HG03103 (cell line): Measurements from ENCODE around the gene SULF2.
"Not testable (repeated sequence)": the region's sequence is repeated elsewhere in the genome, so short reads cannot be mapped to it uniquely, and the experiment has no call there.

Source experiments
- ATAC-seq: cut with Tn5 transposase; IDR thresholded peaks from one replicate; pipeline ENCODE4 v1.9.1; 2021; ENCODE audit warnings: low read depth; ENCODE audit not compliant: unreplicated experiment

Gene SULF2

DNA sequence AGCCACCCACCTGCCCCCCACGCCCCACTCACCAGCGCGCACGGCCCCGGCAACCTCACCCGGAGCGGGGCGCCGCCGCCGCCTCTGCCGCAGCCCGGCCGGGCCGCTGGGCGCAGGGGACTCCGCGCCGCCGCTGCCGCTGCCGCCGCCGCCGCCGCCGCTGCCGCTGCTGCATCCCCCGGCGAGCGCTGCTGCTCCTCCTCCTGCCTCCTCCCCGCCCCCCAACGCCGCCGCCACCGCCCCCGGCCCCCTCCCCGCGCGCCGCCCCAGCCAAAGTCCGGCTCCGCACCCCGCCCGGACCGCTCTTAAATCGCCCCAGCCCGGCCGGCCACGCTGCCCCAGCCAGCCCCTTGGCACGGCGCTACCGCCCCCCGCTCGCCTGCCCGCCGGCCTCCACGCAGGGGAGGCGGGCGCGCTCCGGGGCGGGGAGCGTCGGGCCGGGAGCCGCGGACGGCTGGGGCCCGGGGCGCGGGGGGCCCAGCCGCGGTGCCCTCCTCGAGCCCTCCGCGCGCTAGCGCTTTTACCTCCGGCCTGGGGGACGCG is at the start of gene SULF2:
SULF2 (minus strand) TSS at position 171 of the 543 bp plus-strand sequence. CDS start 28,118 bp downstream, outside the sequence.
- no peak for ATAC-seq

- ATAC-seq = not testable (repeated sequence)
These were observed 46.4 kb upstream of the SULF2 start for GRCh38 chr20:47831675-47832074.

GRCh38 chr20:47826716-47827115 is 41.4 kb upstream of the SULF2 start:
- ATAC-seq = not testable (repeated sequence)

DNA sequence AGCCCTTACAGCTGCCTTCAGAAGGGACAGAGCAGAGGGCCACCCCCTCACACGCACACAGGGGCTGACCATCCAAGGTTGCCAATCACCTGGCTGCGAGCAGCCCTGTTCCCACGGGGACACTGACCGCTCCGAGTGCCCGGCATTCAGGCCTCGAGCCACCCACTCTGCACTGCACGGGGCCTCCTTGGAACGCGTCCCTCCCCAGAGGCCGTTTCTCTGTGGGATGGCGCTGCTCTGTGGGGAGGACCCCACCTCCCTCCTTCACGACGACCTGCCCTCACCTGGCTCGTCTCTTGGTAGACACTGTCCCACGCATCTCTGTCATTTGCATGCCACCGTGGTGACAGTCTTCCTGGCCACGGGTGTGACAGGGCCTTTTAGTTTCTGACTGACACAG is 40.7 kb upstream of the SULF2 start:
- ATAC-seq = not testable (repeated sequence)

GRCh38 chr20:47825011-47825762 is 39.9 kb upstream of the SULF2 start:
- ATAC-seq = no peak

GRCh38 chr20:47823941-47824340 is 38.7 kb upstream of the SULF2 start:
- ATAC-seq = not testable (repeated sequence)

- no peak for ATAC-seq
These were observed 36.3 kb upstream of the SULF2 start for GRCh38 chr20:47821481-47822100.

DNA sequence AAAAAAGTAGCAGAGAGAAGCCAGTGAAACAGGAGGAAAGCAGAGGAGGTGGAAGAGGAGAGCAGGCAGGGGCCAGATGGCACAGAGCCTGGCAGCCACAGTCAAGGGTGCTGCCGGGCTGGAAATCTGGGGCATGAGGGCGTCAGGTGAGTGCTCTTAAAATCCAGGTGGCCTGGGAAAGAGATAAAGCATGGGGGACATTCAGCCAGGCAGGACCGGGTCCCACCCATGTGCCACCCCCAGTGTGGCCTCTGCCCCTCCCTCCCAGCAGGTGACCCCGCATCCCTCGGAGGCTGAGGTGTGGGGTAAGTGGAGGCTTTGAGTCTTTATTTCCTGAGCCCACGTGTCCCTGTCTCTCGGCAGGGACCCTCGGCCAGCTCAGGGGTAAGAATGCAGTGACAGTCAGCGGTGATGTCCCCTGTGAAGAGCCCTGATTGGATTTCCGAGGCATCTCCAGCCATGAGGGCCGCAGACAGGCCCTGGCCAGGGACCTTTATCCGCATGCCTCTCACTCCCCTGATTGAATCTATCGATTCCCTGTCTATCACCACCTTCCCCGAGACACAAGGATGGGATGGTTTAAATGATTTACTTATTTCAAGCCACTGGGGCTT is 33.8 kb upstream of the SULF2 start:
- ATAC-seq = no peak

DNA sequence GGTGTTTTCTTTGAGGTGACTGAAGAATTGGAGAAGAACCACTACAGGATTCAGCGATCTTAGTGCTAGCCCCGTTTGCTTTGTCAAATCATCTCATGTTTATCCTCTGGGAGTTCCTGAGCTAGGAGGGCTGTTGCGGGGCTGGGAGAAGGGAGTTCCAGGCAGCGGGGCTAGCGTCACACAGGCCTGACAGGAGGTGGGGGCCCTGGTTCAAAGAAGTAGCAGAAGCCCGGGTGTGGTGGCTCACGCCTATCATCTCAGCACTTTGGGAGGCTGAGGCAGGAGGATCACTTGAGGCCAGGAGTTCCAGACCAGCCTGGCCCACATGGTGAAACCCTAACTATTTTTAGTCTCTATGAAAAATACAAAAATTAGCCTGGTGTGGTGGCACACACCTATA is 33.2 kb upstream of the SULF2 start:
- no peak for ATAC-seq

DNA sequence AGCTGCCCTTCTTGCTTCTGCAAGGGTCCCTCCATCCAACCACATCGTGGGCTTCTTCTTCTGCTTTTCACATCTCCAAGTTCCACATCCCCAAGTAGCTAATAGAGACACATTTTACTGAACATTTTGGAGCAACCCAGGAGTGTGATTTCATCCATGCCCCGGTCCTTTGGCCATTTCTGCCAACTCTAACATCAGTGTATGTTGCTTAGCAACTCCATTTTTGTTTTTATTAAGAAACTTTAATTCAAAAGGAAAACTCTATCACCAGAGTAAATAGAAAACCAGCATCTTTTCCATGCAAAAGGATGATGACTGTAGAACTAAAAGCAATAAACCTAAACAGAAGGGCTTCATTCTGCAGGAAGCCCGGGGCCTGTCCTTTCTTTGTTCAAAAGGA is 32.7 kb upstream of the SULF2 start:
- ATAC-seq = no peak

- no peak for ATAC-seq
These were observed 32.3 kb upstream of the SULF2 start for GRCh38 chr20:47817573-47817972.

- no peak for ATAC-seq
These were observed 31.5 kb upstream of the SULF2 start for GRCh38 chr20:47816487-47817451.

DNA sequence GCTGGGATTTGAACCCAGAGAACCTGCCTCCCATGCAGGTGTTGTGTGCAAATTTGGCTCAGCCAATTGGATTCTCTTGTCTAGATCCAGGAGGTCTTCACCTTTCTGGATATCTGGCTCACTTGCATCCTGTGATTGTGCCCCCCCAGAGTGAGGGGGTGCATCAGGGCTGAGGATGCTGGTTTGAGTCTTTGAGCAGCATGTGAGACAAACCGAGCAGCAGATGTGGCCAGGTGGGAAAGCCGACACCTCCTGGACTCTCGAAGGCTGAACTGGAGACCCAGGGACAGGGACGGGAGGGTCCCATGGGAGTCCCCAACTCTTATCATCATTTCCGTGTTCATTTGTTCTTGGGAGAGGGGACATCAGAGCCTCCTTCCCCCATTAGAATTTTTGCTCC is 30.6 kb upstream of the SULF2 start:
- no peak for ATAC-seq

DNA sequence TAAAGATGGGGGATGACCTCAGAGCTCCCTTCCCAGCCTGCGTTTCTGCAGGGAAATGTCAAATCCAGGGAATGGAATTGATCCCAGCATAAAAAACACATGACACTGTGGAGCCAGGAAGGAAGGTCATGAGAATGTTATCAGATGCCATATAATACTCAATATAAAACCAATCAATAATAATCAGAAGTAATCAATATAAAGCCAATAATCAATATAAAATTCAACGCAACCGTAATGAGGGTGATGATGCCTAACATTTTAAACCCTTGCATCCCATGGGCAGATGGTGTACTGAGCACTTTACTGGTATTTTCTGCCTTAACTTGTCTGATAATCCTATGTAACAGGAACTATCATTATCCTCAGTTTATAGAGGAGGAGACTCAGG is 30.1 kb upstream of the SULF2 start:
- ATAC-seq = no peak

GRCh38 chr20:47814632-47815415 is 29.5 kb upstream of the SULF2 start:
- no peak for ATAC-seq

DNA sequence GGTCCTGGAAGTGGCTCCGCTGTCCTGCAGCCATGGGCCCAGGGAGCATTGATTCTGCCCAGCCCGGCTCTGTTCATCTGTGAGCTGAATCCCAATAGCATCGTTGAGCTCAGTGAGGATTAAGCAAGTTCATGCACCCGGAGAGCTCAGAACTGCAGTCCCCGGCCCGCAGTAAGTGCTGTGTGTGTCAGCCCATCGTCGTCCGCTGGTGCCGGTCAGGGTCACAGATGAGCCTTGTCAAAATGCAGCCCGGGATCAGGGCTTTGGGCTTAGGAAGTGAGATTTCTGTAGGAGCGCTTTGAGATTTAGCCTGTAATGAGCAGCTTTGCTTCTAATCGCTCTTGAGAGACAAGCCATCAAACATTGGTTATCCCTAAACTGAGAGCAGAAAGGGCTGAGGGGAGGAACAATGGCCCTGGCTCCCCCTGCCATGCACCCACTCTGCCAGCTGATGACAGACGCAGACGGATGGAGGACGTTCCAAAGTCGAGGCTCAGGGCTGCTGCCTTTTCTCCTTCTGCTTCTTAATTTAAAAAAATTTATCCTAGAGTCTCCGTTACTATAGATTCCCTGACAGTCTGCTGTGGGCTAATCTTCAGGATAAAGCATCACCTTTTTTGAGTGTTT is 25.6 kb upstream of the SULF2 start:
- no peak for ATAC-seq

DNA sequence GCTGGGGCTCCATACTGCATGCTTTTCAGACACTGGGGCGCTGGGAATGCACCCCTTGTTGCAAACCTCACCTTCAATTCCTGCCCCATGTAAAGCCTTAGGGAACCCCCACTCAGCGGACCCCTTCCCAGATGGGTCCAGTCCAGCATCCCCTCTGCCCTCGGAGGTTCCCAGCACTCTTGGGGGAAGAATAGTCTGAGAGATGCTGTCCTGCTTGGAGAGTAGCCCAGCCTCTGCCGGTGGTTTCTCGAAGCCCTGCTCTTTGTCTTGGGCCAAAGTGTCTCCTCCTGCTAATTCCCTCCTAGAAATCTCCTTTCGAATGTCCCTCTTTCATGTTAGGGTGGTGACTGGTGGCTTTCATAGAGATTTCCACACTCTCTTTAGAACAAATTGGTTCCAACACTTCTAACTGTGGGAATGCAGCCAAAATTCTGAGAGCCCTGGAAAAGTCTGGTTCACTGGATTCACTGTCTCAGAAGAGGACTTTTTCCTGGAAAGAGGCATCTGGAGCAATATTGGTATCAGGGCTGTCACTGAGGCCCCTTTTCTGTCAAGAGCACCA is 24.9 kb upstream of the SULF2 start:
- no peak for ATAC-seq

DNA sequence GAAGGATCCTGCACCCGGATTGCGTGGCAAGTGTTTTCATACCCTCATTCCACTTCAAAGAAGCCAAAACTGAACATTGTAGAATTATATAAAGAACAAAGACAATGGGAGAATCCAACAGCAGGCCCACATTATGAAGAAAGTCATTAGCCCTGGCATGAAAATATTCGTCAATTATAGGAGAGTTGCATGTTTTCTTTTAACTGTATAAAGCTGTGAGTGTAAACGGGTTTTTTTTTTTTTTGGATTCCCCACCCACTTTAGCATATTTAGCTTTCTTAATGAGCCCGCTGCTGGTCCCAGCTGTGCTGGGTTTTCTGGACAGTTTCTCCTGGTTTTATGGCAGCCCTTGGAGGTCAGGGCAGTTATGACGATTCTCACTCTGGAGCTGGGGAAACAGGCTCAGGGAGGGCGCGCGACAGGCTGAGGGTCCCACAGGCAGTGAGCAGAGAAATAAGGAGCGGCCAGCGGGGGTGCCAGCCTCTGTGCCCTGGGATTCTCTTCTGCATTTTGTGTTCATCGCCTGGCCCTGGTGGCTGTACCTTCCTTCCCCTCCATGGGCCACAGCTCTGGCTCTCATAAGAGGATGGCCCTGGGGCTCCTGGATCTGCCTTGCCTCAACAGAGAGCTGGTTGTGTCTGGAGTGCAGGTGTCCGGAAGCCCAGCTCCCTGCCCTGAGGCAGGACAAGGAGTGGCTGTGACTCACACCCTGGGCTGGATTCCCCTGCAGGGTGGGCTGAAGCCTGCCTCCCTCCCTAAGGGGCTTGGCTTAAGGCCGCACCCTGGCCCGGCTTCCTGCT is 24.1 kb upstream of the SULF2 start:
- ATAC-seq = no peak
